CD8-positive, alpha-beta memory T cell (primary cell): ENCODE measurements around the gene TET1. TPM values are rescaled to one million over a fixed set of nuclear protein-coding genes. Genes with fewer than 3 reads are reported as not detected.
A peak's percentile ranks its signal among the peaks of the same experiment; 100 is the strongest.
"Not testable (repeated sequence)": the region's sequence is repeated elsewhere in the genome, so short reads cannot be mapped to it uniquely, and the experiment has no call there.

Experiments used
- CTCF ChIA-PET: fragments of 350-600 bp; sonication (Branson Sonifier 250); formaldehyde crosslinking; loops from one replicate; lab custom pipeline; 2021; ENCODE audit warnings: antibody characterized with exemption; lab: Charles Lee
- POLR2A ChIA-PET: fragments of 350-600 bp; sonication (Branson Sonifier 250); formaldehyde crosslinking; loops from one replicate; lab custom pipeline; 2021; ENCODE audit warnings: antibody characterized with exemption; lab: Charles Lee
- DNase-seq, 5 donors: peaks; one replicate each; pipeline versions ENCODE4 v3.0.0 to v3.0.0-alpha.2; 2020 to 2022; ENCODE audit warnings: mixed read lengths in 1 of 5
- H3K27ac ChIP-seq: one replicate; pipeline ENCODE4 v1.7.0; 2013; ENCODE audit warnings: low read depth, mild to moderate bottlenecking, low read length, moderate library complexity
- H3K27me3 ChIP-seq: 2 replicates; pipeline ENCODE4 v1.7.0; 2013; ENCODE audit warnings: low read length, mild to moderate bottlenecking; ENCODE audit not compliant: insufficient read depth, poor library complexity, severe bottlenecking
- H3K36me3 ChIP-seq: 2 replicates; pipeline ENCODE4 v1.7.0; 2013; ENCODE audit warnings: mild to moderate bottlenecking, low read length, moderate library complexity; ENCODE audit not compliant: insufficient read depth
- H3K4me1 ChIP-seq: 2 replicates; pipeline ENCODE4 v1.7.0; 2013; ENCODE audit warnings: mild to moderate bottlenecking, low read length, moderate library complexity; ENCODE audit not compliant: insufficient read depth
- H3K4me3 ChIP-seq: 2 replicates; pipeline ENCODE4 v1.7.0; 2013; ENCODE audit warnings: mild to moderate bottlenecking, low read length
- H3K9me3 ChIP-seq: 2 replicates; pipeline ENCODE4 v1.7.0; 2013; ENCODE audit warnings: mild to moderate bottlenecking, low read length
- H3K27ac Mint-ChIP-seq, 8 donors: one replicate each; pipeline ENCODE4 v1.8.0; 2020 to 2021; ENCODE audit warnings: mixed read lengths in 8 of 8, mild to moderate bottlenecking in 6 of 8, inconsistent platforms in 3 of 8, moderate library complexity in 3 of 8
- H3K27me3 Mint-ChIP-seq, 2 donors: one replicate each; pipeline ENCODE4 v1.8.0; 2020 to 2021; ENCODE audit warnings: mixed read lengths in 2 of 2, mild to moderate bottlenecking in 1 of 2, moderate library complexity in 1 of 2
- H3K36me3 Mint-ChIP-seq, 3 donors: one replicate each; pipeline ENCODE4 v1.8.0; 2020 to 2021; ENCODE audit warnings: mixed read lengths in 3 of 3, inconsistent platforms in 1 of 3, mild to moderate bottlenecking in 1 of 3
- H3K4me1 Mint-ChIP-seq, 3 donors: one replicate each; pipeline ENCODE4 v1.8.0; 2020 to 2021; ENCODE audit warnings: mixed read lengths in 3 of 3, inconsistent platforms in 1 of 3, mild to moderate bottlenecking in 1 of 3
- H3K4me3 Mint-ChIP-seq, 7 donors: one replicate each; pipeline ENCODE4 v1.8.0; 2020 to 2021; ENCODE audit warnings: mixed read lengths in 7 of 7, mild to moderate bottlenecking in 6 of 7, moderate library complexity in 4 of 7, inconsistent platforms in 2 of 7
- H3K9me3 Mint-ChIP-seq, 5 donors: one replicate each; pipeline ENCODE4 v1.8.0; 2020 to 2022; ENCODE audit warnings: mixed read lengths in 5 of 5, mild to moderate bottlenecking in 3 of 5, moderate library complexity in 2 of 5, inconsistent platforms in 1 of 5
- polyA plus RNA-seq: library from polyadenylated mRNA; unstranded; fragments of 300-500 nt; fragmentation: Illumina TruSeq; gene quantifications from one replicate; pipeline ENCODE4 v1.2.3, GENCODE V29; 2021
- total RNA-seq, 2 experiments: library from RNA; stranded (reverse); gene quantifications; one replicate each; pipeline ENCODE4 v1.2.3, GENCODE V29; 2021

TET1 gene
- total and polyA plus RNA-seq, 3 experiments from 2014 or later = 0.44 to 1.9 (median 0.63) TPM

DNA sequence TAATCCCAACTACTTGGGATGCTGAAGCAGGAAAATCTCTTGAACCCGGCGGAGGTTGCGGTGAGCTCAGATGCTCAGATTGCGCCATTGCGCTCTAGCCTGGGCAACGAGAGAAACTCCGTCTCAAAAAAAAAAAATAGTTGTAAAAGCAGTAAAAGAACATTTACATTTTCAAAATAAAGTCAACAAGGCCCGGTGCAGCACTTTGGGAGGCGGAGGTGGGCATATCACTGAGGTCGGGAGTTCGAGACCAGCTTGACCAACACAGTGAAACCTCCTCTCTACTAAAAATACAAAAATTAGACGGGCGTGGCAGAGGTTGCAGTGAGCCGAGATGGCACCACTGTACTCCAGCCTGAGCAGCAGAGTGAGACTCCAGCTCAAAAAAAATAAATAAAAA lies 164.9 kb downstream of the TET1 start:
- Histone ChIP-seq H3K27ac (no peak overlapping the region), H3K4me1 (peaks cover 14% of the 10 kb centered on the region), H3K36me3 (peaks cover 9% of the 10 kb centered on the region), H3K4me3 (no peak overlapping the region), H3K9me3 (no peaks in the 10 kb centered on the region), H3K27me3 (no peaks in the 10 kb centered on the region)
- Mint-ChIP-seq H3K36me3 (peaks cover 0 to 70% (median 11%) of the 10 kb centered on the region in 3 donors), H3K4me1 (peaks cover 25 to 36% (median 27%) of the 10 kb centered on the region in 3 donors), H3K27me3 (no peaks in the 10 kb centered on the region), H3K4me3 (peak overlapping the region in 2 of 7 donors; percentile 40 to 61), H3K27ac (peak overlapping the region in 2 of 8 donors; percentile 50 to 61), H3K9me3 (peaks cover 0 to 5% (median 0%) of the 10 kb centered on the region in 5 donors)
- ChIA-PET POLR2A (no interaction called here), CTCF (no interaction called here)
- no peak for DNase-seq

DNA sequence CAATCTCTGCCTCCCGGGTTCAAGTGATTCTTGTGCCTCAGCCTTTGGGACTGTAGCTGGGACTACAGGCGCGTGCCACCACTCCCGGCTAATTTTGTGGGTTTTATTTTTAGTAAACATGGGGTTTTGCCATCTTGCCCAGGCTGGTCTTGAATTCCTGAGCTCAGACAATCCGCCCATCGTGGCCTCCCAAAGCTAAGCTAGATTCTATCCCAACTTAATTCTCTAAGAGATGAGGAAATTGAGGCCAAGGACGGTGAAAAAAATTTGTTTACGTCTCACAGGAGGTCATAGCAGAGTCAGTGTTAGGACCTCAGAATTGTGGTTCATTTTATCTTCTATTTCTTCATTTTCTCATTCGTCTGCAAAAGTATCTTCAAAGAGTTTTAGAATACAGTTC lies 167.0 kb downstream of the TET1 start:
- ChIA-PET CTCF (no interaction called here), POLR2A (no interaction called here)
- no peaks in the 10 kb centered on the region for H3K27me3 ChIP-seq
- Mint-ChIP-seq H3K27me3 (no peaks in the 10 kb centered on the region), H3K36me3 (peaks cover 0 to 76% (median 12%) of the 10 kb centered on the region in 3 donors), H3K4me1 (peaks cover 17 to 31% (median 23%) of the 10 kb centered on the region in 3 donors), H3K4me3 (no peak overlapping the region), H3K9me3 (no peaks in the 10 kb centered on the region), H3K27ac (peak overlapping the region in 3 of 8 donors; percentile 5 to 32 (median 19))
- no peak overlapping the region for H3K4me3 ChIP-seq
- H3K27ac ChIP-seq = no peak overlapping the region
- DNase-seq = no peak
- peaks cover 16% of the 10 kb centered on the region for H3K36me3 ChIP-seq
- no peaks in the 10 kb centered on the region for H3K9me3 ChIP-seq
- H3K4me1 ChIP-seq = peaks cover 7% of the 10 kb centered on the region

DNA sequence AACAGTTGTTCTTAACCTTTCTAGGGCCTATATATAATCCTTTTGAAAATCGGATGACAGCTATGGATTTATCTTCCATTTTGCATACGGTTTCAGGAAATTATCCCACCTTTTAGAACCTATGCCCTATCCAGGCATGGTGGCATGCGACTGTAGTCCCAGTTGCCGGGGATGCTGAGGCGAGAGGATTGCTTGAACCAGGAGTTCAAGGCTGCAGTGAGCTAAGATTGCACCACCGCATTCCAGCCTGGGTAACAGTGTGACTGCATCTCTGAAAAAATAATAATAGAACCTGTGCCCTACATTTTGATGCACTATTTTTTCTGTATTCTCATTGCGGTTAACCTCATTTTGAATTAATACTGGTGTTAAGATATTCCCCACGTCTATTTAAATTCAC lies 172.5 kb downstream of the TET1 start:
- CTCF ChIA-PET = no interaction called here
- Mint-ChIP-seq H3K27me3 (no peaks in the 10 kb centered on the region), H3K27ac (peak overlapping the region in 2 of 8 donors; percentile 12 to 18), H3K4me1 (peaks cover 12 to 35% (median 34%) of the 10 kb centered on the region in 3 donors), H3K36me3 (peaks cover 4 to 82% (median 11%) of the 10 kb centered on the region in 3 donors), H3K4me3 (no peak overlapping the region), H3K9me3 (no peaks in the 10 kb centered on the region)
- H3K4me1 ChIP-seq = no peaks in the 10 kb centered on the region
- H3K27ac ChIP-seq = no peak overlapping the region
- H3K9me3 ChIP-seq = no peaks in the 10 kb centered on the region
- POLR2A ChIA-PET = no interaction called here
- no peak overlapping the region for H3K4me3 ChIP-seq
- H3K36me3 ChIP-seq = peaks cover 43% of the 10 kb centered on the region
- H3K27me3 ChIP-seq = no peaks in the 10 kb centered on the region
- DNase-seq = no peak

DNA sequence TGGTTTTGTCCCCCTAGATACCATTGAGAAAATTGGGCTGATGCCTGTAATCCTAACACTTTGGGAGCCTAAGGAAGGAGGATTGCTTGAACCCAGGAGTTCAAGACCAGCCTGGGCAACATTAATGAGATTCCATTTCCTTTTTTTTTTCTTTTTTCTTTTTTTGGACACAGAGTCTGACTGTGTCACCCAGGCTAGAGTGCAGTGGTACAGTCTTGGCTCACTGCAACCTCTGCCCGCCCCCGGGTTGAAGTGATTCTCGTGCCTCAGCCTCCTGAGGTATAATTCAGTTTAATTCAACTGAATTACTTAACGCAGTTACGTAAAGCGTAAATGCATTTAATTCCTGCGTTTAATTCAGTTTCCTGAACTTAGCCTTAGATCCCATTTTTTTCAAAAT lies 174.2 kb downstream of the TET1 start:
- Histone ChIP-seq H3K4me3 (no peak overlapping the region), H3K9me3 (no peaks in the 10 kb centered on the region), H3K27me3 (no peaks in the 10 kb centered on the region), H3K4me1 (no peaks in the 10 kb centered on the region), H3K27ac (no peak overlapping the region), H3K36me3 (peaks cover 46% of the 10 kb centered on the region)
- Mint-ChIP-seq H3K9me3 (no peaks in the 10 kb centered on the region), H3K36me3 (peaks cover 4 to 85% (median 8%) of the 10 kb centered on the region in 3 donors), H3K27me3 (no peaks in the 10 kb centered on the region), H3K4me1 (peaks cover 12 to 31% (median 29%) of the 10 kb centered on the region in 3 donors), H3K4me3 (no peak overlapping the region), H3K27ac (no peak overlapping the region)
- ChIA-PET POLR2A (no interaction called here), CTCF (no interaction called here)
- no peak for DNase-seq

DNA sequence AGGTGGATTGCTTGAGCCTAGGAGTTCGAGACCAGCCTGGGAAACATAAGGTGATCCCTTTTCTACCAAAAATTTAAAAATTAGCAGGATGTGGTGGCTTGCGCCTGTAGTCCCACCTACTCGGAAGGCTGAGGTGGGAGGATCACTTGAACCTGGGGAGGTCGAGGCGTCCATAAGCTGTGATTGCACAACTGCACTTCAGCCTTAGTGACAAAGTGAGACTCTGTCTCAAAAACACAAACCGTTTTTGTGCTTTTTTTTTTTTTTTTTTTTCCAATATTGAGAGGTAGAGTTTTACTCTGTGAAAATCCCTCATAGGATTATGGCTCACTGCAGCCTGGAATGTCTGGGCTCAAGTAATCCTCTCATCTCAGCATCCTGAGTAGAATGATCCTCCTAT lies 175.0 kb downstream of the TET1 start:
- no peaks in the 10 kb centered on the region for H3K27me3 ChIP-seq
- CTCF ChIA-PET = no interaction called here

DNA sequence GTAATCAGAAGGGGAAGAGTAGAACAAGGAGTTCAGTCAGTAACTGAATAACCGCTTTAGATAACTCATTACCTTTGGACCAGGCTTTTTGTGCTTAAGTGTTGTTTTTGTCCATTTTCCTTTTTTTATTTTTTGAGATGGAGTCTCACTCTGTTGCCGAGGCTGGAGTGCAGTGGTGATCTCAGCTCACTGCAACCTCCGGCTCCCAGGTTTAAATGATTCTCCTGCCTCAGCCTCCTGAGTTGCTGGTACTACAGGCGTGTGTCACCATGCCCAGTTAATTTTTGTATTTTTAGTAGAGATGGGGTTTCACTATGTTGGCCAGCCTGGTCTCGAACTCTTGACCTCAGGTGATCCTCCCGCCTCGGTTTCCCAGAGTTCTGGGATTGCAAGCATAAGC lies 175.6 kb downstream of the TET1 start:
- H3K9me3 Mint-ChIP-seq, H3K4me3 Mint-ChIP-seq, H3K4me1 ChIP-seq, H3K9me3 ChIP-seq, H3K27me3 Mint-ChIP-seq, H3K4me3 ChIP-seq, CTCF ChIA-PET, POLR2A ChIA-PET, H3K27me3 ChIP-seq, H3K27ac ChIP-seq, DNase-seq: not testable (repeated sequence)
- Mint-ChIP-seq H3K36me3 (peaks cover 4 to 84% (median 10%) of the 10 kb centered on the region in 3 donors), H3K4me1 (peaks cover 14 to 40% (median 37%) of the 10 kb centered on the region in 3 donors), H3K27ac (peak overlapping the region in 2 of 8 donors; percentile 32 to 79)
- peaks cover 52% of the 10 kb centered on the region for H3K36me3 ChIP-seq

More for the DNA sequence above, 175.0 kb downstream of the TET1 start:
- no peaks in the 10 kb centered on the region for H3K9me3 ChIP-seq
- Mint-ChIP-seq H3K36me3 (peaks cover 4 to 86% (median 10%) of the 10 kb centered on the region in 3 donors), H3K9me3 (no peaks in the 10 kb centered on the region), H3K27me3 (no peaks in the 10 kb centered on the region), H3K4me1 (peaks cover 13 to 39% (median 37%) of the 10 kb centered on the region in 3 donors), H3K4me3 (no peak overlapping the region), H3K27ac (no peak overlapping the region)
- no peaks in the 10 kb centered on the region for H3K4me1 ChIP-seq
- no peak overlapping the region for H3K4me3 ChIP-seq
- H3K27ac ChIP-seq = no peak overlapping the region
- H3K36me3 ChIP-seq = peaks cover 52% of the 10 kb centered on the region
- DNase-seq = no peak
- POLR2A ChIA-PET = no interaction called here

DNA sequence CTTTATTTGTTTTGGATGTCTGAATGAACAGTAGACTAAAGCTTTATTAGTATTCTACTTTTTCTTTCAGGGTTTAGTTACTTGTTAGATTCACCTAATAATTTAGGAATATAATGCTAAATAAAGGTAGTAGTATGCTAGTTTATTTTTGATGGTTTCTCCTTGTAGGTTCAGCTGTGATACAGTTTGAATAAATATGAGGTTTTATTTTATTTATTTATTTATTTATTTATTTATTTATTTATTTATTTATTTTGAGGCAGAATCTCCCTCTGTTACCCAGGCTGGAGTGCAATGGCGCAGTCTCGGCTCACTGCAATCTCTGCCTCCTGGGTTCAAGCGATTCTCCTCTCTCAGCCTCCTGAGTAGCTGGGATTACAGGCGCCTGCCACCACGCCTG lies 180.5 kb downstream of the TET1 start:
- H3K27ac Mint-ChIP-seq, H3K9me3 Mint-ChIP-seq, H3K27ac ChIP-seq, CTCF ChIA-PET, DNase-seq, H3K27me3 Mint-ChIP-seq, H3K9me3 ChIP-seq, H3K4me3 Mint-ChIP-seq, POLR2A ChIA-PET, H3K4me3 ChIP-seq, H3K4me1 ChIP-seq, H3K27me3 ChIP-seq: not testable (repeated sequence)
- peaks cover 53% of the 10 kb centered on the region for H3K36me3 ChIP-seq
- H3K4me1 Mint-ChIP-seq = peaks cover 12 to 16% (median 16%) of the 10 kb centered on the region in 3 donors
- H3K36me3 Mint-ChIP-seq = peaks cover 4 to 83% (median 5%) of the 10 kb centered on the region in 3 donors

DNA sequence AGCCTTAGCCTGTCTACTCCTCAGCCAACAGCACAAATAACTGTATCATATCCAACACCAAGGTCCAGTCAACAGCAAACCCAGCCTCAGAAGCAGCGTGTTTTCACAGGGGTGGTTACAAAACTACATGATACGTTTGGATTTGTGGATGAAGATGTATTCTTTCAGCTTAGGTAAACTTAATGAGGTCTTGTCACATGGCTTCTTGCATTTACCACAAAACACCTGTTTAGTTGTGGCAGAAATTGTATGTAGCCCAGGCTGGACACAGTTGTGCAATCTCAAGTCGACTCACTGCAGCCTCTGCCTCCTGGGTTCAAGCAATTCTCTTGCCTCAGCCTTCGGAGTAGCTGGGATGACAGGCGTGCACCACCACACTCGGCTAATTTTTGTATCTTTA lies 182.3 kb downstream of the TET1 start:
- Histone ChIP-seq H3K4me1 (no peaks in the 10 kb centered on the region), H3K36me3 (peaks cover 46% of the 10 kb centered on the region), H3K9me3 (no peaks in the 10 kb centered on the region), H3K27me3 (no peaks in the 10 kb centered on the region), H3K4me3 (no peak overlapping the region), H3K27ac (no peak overlapping the region)
- Mint-ChIP-seq H3K27ac (peak overlapping the region in 1 of 8 donors; percentile 17), H3K4me1 (peaks cover 6 to 11% (median 10%) of the 10 kb centered on the region in 3 donors), H3K4me3 (no peak overlapping the region), H3K9me3 (no peaks in the 10 kb centered on the region), H3K27me3 (no peaks in the 10 kb centered on the region), H3K36me3 (peaks cover 0 to 78% (median 5%) of the 10 kb centered on the region in 3 donors)
- no peak for DNase-seq
- ChIA-PET POLR2A (interaction anchor here (0.6 kb wide), 1 partner anchor 47 kb away, joined by 3 read pairs; no protein-coding TSS in a partner anchor), CTCF (no interaction called here)
